GM19035 (cell line): Measurements from ENCODE around the gene PRKD1.

ENCODE experiments used
- ATAC-seq: cut with Tn5 transposase; IDR thresholded peaks from one replicate; pipeline ENCODE4 v1.9.1; 2021; ENCODE audit not compliant: unreplicated experiment

The PRKD1 gene

GRCh38 chr14:29927376-29928116, at the start of gene PRKD1:
TSS of gene PRKD1 (minus strand) at chr14:29927847.
- peak; percentile 51 for ATAC-seq

- no peak for ATAC-seq
These were observed 43.5 kb upstream of the PRKD1 start for GRCh38 chr14:29971101-29971500.

- ATAC-seq, result no peak
These were observed 27.4 kb upstream of the PRKD1 start for GRCh38 chr14:29955087-29955486.

- ATAC-seq, result no peak
These were observed 25.9 kb upstream of the PRKD1 start for GRCh38 chr14:29953501-29953900.

GRCh38 chr14:29944091-29944490, 16.4 kb upstream of the PRKD1 start:
- no peak for ATAC-seq

- ATAC-seq, result no peak
These were observed 13.8 kb upstream of the PRKD1 start for GRCh38 chr14:29941401-29941800.

- no peak for ATAC-seq
These were observed 12.8 kb upstream of the PRKD1 start for GRCh38 chr14:29940482-29940881.

GRCh38 chr14:29937116-29937515, 9.5 kb upstream of the PRKD1 start:
- ATAC-seq, result no peak

GRCh38 chr14:29930283-29930682, 2.6 kb upstream of the PRKD1 start:
- no peak for ATAC-seq

- ATAC-seq, result no peak
These were observed 532 bp upstream of the PRKD1 start for GRCh38 chr14:29928117-29928640.

- ATAC-seq, result peak; percentile 54
These were observed 809 bp downstream of the PRKD1 start for GRCh38 chr14:29926701-29927375.

GRCh38 chr14:29926228-29926627, 1.4 kb downstream of the PRKD1 start:
- no peak for ATAC-seq

- no peak for ATAC-seq
These were observed 1.9 kb downstream of the PRKD1 start for GRCh38 chr14:29925736-29926135.

- no peak for ATAC-seq
These were observed 2.4 kb downstream of the PRKD1 start for GRCh38 chr14:29925101-29925722.

- no peak for ATAC-seq
These were observed 7.8 kb downstream of the PRKD1 start for GRCh38 chr14:29919845-29920244.

GRCh38 chr14:29918981-29919380, 8.7 kb downstream of the PRKD1 start:
- no peak for ATAC-seq

- no peak for ATAC-seq
These were observed 14.1 kb downstream of the PRKD1 start for GRCh38 chr14:29913566-29913965.

GRCh38 chr14:29911810-29912209, 15.8 kb downstream of the PRKD1 start:
- ATAC-seq, result no peak

- ATAC-seq, result no peak
These were observed 18.7 kb downstream of the PRKD1 start for GRCh38 chr14:29908652-29909577.

GRCh38 chr14:29906256-29906870, 21.3 kb downstream of the PRKD1 start:
- no peak for ATAC-seq
